Osteocyte (in vitro differentiated cells): ENCODE data around the gene PRKAR1B. TPM values are rescaled to one million over a fixed set of nuclear protein-coding genes. Genes with fewer than 3 reads are reported as not detected.

Experiments
- DNase-seq: peaks from one replicate; pipeline ENCODE4 v3.0.0; 2021; ENCODE audit warnings: mixed read lengths; ENCODE audit not compliant: unreplicated experiment; ENCODE audit errors: extremely low spot score
- H3K27ac Mint-ChIP-seq: one replicate; pipeline ENCODE4 v1.8.0; 2021; ENCODE audit warnings: mild to moderate bottlenecking, mixed read lengths; ENCODE audit not compliant: unreplicated experiment
- H3K27me3 Mint-ChIP-seq: one replicate; pipeline ENCODE4 v1.8.0; 2021; ENCODE audit warnings: mixed read lengths; ENCODE audit not compliant: unreplicated experiment
- H3K36me3 Mint-ChIP-seq: one replicate; pipeline ENCODE4 v1.8.0; 2021; ENCODE audit warnings: mixed read lengths; ENCODE audit not compliant: unreplicated experiment
- H3K4me1 Mint-ChIP-seq: one replicate; pipeline ENCODE4 v1.8.0; 2021; ENCODE audit warnings: mixed read lengths; ENCODE audit not compliant: unreplicated experiment
- H3K4me3 Mint-ChIP-seq: one replicate; pipeline ENCODE4 v1.8.0; 2021; ENCODE audit warnings: mild to moderate bottlenecking, moderate library complexity, mixed read lengths; ENCODE audit not compliant: unreplicated experiment
- H3K9me3 Mint-ChIP-seq: one replicate; pipeline ENCODE4 v1.8.0; 2021; ENCODE audit warnings: mixed read lengths; ENCODE audit not compliant: unreplicated experiment
- total RNA-seq: library from RNA; stranded (reverse); gene quantifications from 2 replicates; pipeline ENCODE4 v1.2.1, GENCODE V29; 2021
- TF ChIP-seq, protein P1 (sequence below): fragments of 200-600 bp; sonication (generic); IDR thresholded peaks from 2 replicates; pipeline ENCODE4 v1.5.0; 2021; ENCODE audit warnings: antibody characterized with exemption, mild to moderate bottlenecking, moderate library complexity

The PRKAR1B gene
- total RNA-seq, 1 donor from 2014 or later: 12.0 TPM

DNA sequence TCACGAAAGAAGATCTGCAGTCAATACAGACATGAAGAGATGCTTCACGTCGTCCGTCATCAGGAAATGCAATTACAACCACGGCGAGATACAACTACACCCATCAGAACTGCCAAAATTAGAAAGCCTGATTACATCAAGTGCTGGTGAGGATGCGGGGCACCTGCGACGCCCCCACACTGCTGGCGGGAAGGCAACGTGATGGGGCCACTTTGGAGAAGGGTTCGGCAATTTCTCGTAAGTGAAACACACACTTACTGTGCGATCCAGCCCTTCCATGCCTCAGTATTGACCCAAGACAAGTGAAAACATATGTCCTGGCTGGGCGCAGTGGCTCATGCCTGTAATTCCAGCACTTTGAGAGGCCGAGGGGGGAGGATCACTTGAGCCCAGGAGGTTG is 181.6 kb downstream of the PRKAR1B start:
- peaks cover 5% of the 10 kb centered on the region for H3K9me3 Mint-ChIP-seq
- TF ChIP-seq, protein P1, sequence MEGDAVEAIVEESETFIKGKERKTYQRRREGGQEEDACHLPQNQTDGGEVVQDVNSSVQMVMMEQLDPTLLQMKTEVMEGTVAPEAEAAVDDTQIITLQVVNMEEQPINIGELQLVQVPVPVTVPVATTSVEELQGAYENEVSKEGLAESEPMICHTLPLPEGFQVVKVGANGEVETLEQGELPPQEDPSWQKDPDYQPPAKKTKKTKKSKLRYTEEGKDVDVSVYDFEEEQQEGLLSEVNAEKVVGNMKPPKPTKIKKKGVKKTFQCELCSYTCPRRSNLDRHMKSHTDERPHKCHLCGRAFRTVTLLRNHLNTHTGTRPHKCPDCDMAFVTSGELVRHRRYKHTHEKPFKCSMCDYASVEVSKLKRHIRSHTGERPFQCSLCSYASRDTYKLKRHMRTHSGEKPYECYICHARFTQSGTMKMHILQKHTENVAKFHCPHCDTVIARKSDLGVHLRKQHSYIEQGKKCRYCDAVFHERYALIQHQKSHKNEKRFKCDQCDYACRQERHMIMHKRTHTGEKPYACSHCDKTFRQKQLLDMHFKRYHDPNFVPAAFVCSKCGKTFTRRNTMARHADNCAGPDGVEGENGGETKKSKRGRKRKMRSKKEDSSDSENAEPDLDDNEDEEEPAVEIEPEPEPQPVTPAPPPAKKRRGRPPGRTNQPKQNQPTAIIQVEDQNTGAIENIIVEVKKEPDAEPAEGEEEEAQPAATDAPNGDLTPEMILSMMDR: no peak
- no peak for DNase-seq
- H3K27me3 Mint-ChIP-seq: no peaks in the 10 kb centered on the region
- no peak overlapping the region for H3K27ac Mint-ChIP-seq
- no peak overlapping the region for H3K4me3 Mint-ChIP-seq
- H3K36me3 Mint-ChIP-seq: no peaks in the 10 kb centered on the region
- peaks cover 24% of the 10 kb centered on the region for H3K4me1 Mint-ChIP-seq

- Mint-ChIP-seq H3K27me3 (no peaks in the 10 kb centered on the region), H3K4me1 (peaks cover 32% of the 10 kb centered on the region), H3K27ac (no peak overlapping the region), H3K9me3 (peaks cover 5% of the 10 kb centered on the region), H3K36me3 (no peaks in the 10 kb centered on the region), H3K4me3 (no peak overlapping the region)
- TF ChIP-seq, protein P1: no peak
- no peak for DNase-seq
These were observed 182.5 kb downstream of the PRKAR1B start for GRCh38 chr7:544338-545221.

- no peak overlapping the region for H3K4me3 Mint-ChIP-seq
- H3K27me3 Mint-ChIP-seq: no peaks in the 10 kb centered on the region
- no peak overlapping the region for H3K27ac Mint-ChIP-seq
- no peaks in the 10 kb centered on the region for H3K36me3 Mint-ChIP-seq
- peaks cover 5% of the 10 kb centered on the region for H3K9me3 Mint-ChIP-seq
- TF ChIP-seq, protein P1: no peak
- H3K4me1 Mint-ChIP-seq: peaks cover 39% of the 10 kb centered on the region
- DNase-seq: no peak
These were observed 183.4 kb downstream of the PRKAR1B start for GRCh38 chr7:543501-544337.

- no peaks in the 10 kb centered on the region for H3K36me3 Mint-ChIP-seq
- H3K27ac Mint-ChIP-seq: peak overlapping the region; percentile 85
- H3K9me3 Mint-ChIP-seq: peaks cover 5% of the 10 kb centered on the region
- no peak overlapping the region for H3K4me3 Mint-ChIP-seq
- TF ChIP-seq, protein P1: no peak
- no peak for DNase-seq
- H3K27me3 Mint-ChIP-seq: no peaks in the 10 kb centered on the region
- H3K4me1 Mint-ChIP-seq: peaks cover 44% of the 10 kb centered on the region
These were observed 184.2 kb downstream of the PRKAR1B start for GRCh38 chr7:542713-543500.
